HG03565 (cell line): Measurements from ENCODE around the gene NKD1.

ENCODE experiments used
- ATAC-seq: cut with Tn5 transposase; IDR thresholded peaks from one replicate; pipeline ENCODE4 v1.9.1; 2021; ENCODE audit warnings: mild to moderate bottlenecking, moderate library complexity; ENCODE audit not compliant: unreplicated experiment

The NKD1 gene

GRCh38 chr16:50519001-50519400 lies 29.2 kb upstream of the NKD1 start:
- no peak for ATAC-seq

GRCh38 chr16:50519602-50520001 lies 28.6 kb upstream of the NKD1 start:
- ATAC-seq = no peak

GRCh38 chr16:50520451-50521245 lies 27.5 kb upstream of the NKD1 start:
- no peak for ATAC-seq

GRCh38 chr16:50521246-50521900 lies 26.8 kb upstream of the NKD1 start:
- no peak for ATAC-seq

GRCh38 chr16:50522324-50522723 lies 25.9 kb upstream of the NKD1 start:
- no peak for ATAC-seq

GRCh38 chr16:50523710-50524109 lies 24.5 kb upstream of the NKD1 start:
- ATAC-seq = no peak

GRCh38 chr16:50525262-50525661 lies 22.9 kb upstream of the NKD1 start:
- no peak for ATAC-seq

- ATAC-seq = no peak
These were observed 22.5 kb upstream of the NKD1 start for GRCh38 chr16:50525716-50526115.

- ATAC-seq = no peak
These were observed 21.9 kb upstream of the NKD1 start for GRCh38 chr16:50526249-50526648.

GRCh38 chr16:50526796-50527195 lies 21.4 kb upstream of the NKD1 start:
- no peak for ATAC-seq

- ATAC-seq = no peak
These were observed 19.4 kb upstream of the NKD1 start for GRCh38 chr16:50528820-50529219.

- no peak for ATAC-seq
These were observed 18.9 kb upstream of the NKD1 start for GRCh38 chr16:50529334-50529733.

- ATAC-seq = no peak
These were observed 17.6 kb upstream of the NKD1 start for GRCh38 chr16:50530277-50531236.

- no peak for ATAC-seq
These were observed 16.8 kb upstream of the NKD1 start for GRCh38 chr16:50531359-50531758.

- ATAC-seq = no peak
These were observed 16.3 kb upstream of the NKD1 start for GRCh38 chr16:50531901-50532300.

- ATAC-seq = no peak
These were observed 15.6 kb upstream of the NKD1 start for GRCh38 chr16:50532576-50532975.

GRCh38 chr16:50533317-50533716 lies 14.9 kb upstream of the NKD1 start:
- ATAC-seq = no peak

GRCh38 chr16:50534091-50534490 lies 14.1 kb upstream of the NKD1 start:
- no peak for ATAC-seq

- ATAC-seq = no peak
These were observed 13.6 kb upstream of the NKD1 start for GRCh38 chr16:50534556-50534955.

GRCh38 chr16:50534958-50535357 lies 13.2 kb upstream of the NKD1 start:
- no peak for ATAC-seq

GRCh38 chr16:50535506-50536257 lies 12.5 kb upstream of the NKD1 start:
- ATAC-seq = no peak
